DMS 273 (cell line): ENCODE measurements around the gene TSEN54.
"Not testable (repeated sequence)": the region's sequence is repeated elsewhere in the genome, so short reads cannot be mapped to it uniquely, and the experiment has no call there.

Source experiments
- DNase-seq: peaks from one replicate; lab custom pipeline; 2025; ENCODE audit not compliant: unreplicated experiment; lab: John Stamatoyannopoulos, UW

TSEN54 gene

GRCh38 chr17:75517297-75517865, 1.1 kb downstream of the TSEN54 start:
- no peak for DNase-seq

- DNase-seq = no peak
These were observed 1.9 kb downstream of the TSEN54 start for GRCh38 chr17:75518201-75518600.

- no peak for DNase-seq
These were observed 2.7 kb downstream of the TSEN54 start for GRCh38 chr17:75518983-75519537.

- not testable (repeated sequence) for DNase-seq
These were observed 4.1 kb downstream of the TSEN54 start for GRCh38 chr17:75520413-75520812.

GRCh38 chr17:75521290-75521689, 5.0 kb downstream of the TSEN54 start:
- DNase-seq = no peak

GRCh38 chr17:75521951-75522727, 5.8 kb downstream of the TSEN54 start:
- no peak for DNase-seq

- no peak for DNase-seq
These were observed 7.3 kb downstream of the TSEN54 start for GRCh38 chr17:75523647-75524046.

- DNase-seq = no peak
These were observed 8.1 kb downstream of the TSEN54 start for GRCh38 chr17:75524269-75524969.

- peak; percentile 93 for DNase-seq
These were observed 8.9 kb downstream of the TSEN54 start, which contains the start of gene LLGL2 for GRCh38 chr17:75524970-75525805. Gene LLGL2, plus strand, starts transcription at chr17:75525697. Its CDS starts 17,730 bp downstream, at chr17:75543427.

GRCh38 chr17:75525806-75526554, 9.7 kb downstream of the TSEN54 start:
- peak; percentile 45 for DNase-seq

- DNase-seq = no peak
These were observed 10.4 kb downstream of the TSEN54 start for GRCh38 chr17:75526555-75527270.

GRCh38 chr17:75530837-75531720, 14.8 kb downstream of the TSEN54 start:
- no peak for DNase-seq

GRCh38 chr17:75531721-75532072, 15.4 kb downstream of the TSEN54 start:
- no peak for DNase-seq

- no peak for DNase-seq
These were observed 18.8 kb downstream of the TSEN54 start for GRCh38 chr17:75535119-75535537.

- DNase-seq = no peak
These were observed 19.5 kb downstream of the TSEN54 start for GRCh38 chr17:75535871-75536270.

GRCh38 chr17:75536366-75536765, 20.0 kb downstream of the TSEN54 start:
- no peak for DNase-seq

- DNase-seq = peak; percentile 29
These were observed 23.8 kb downstream of the TSEN54 start for GRCh38 chr17:75539967-75540729.
